ENCODE data around the gene MYO5B. TPM values are rescaled to one million over a fixed set of nuclear protein-coding genes. Genes with fewer than 3 reads are reported as not detected.

The MYO5B gene
- total RNA-seq, 2 experiments from 2014 or later = not detected

GRCh38 chr18:50061876-50062517 is 132.9 kb downstream of the MYO5B start:
- Mint-ChIP-seq H3K27ac (no peak overlapping the region), H3K9me3 (no peaks in the 10 kb centered on the region), H3K4me3 (no peak overlapping the region), H3K4me1 (ENCODE audit: low read depth) (no peaks in the 10 kb centered on the region), H3K27me3 (peaks cover 21% of the 10 kb centered on the region), H3K36me3 (ENCODE audit: low read depth) (no peaks in the 10 kb centered on the region)
- POLR2A ChIA-PET = no interaction called here
- TF ChIP-seq, protein P1, sequence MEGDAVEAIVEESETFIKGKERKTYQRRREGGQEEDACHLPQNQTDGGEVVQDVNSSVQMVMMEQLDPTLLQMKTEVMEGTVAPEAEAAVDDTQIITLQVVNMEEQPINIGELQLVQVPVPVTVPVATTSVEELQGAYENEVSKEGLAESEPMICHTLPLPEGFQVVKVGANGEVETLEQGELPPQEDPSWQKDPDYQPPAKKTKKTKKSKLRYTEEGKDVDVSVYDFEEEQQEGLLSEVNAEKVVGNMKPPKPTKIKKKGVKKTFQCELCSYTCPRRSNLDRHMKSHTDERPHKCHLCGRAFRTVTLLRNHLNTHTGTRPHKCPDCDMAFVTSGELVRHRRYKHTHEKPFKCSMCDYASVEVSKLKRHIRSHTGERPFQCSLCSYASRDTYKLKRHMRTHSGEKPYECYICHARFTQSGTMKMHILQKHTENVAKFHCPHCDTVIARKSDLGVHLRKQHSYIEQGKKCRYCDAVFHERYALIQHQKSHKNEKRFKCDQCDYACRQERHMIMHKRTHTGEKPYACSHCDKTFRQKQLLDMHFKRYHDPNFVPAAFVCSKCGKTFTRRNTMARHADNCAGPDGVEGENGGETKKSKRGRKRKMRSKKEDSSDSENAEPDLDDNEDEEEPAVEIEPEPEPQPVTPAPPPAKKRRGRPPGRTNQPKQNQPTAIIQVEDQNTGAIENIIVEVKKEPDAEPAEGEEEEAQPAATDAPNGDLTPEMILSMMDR (IDR thresholded peaks at IDR 0.05) = no peak
- H3K4me3 ChIP-seq (ENCODE audit: low read length) = no peak overlapping the region
- no peak for DNase-seq
- CTCF ChIA-PET = no interaction called here
- no peak for ATAC-seq (ENCODE audit: poor library complexity)
- H3K4me1 ChIP-seq (ENCODE audit: insufficient read depth, low read length) = no peaks in the 10 kb centered on the region
- no peaks in the 10 kb centered on the region for H3K9me3 ChIP-seq (ENCODE audit: control insufficient read depth in 1 of 2, insufficient read depth in 1 of 2, low read length in 2 of 2)
- H3K27me3 ChIP-seq (ENCODE audit: control insufficient read depth in 1 of 2, insufficient read depth in 2 of 2, low read length in 2 of 2) = peaks cover 0 to 8% of the 10 kb centered on the region in 2 experiments
- H3K36me3 ChIP-seq (ENCODE audit: insufficient read depth, low read length) = no peaks in the 10 kb centered on the region
- intact Hi-C loops (cut with DNase I, micrococcal nuclease) = no loop called here
- H3K27ac ChIP-seq (ENCODE audit: low read depth in 1 of 2, low read length in 2 of 2) = no peak overlapping the region

DNA sequence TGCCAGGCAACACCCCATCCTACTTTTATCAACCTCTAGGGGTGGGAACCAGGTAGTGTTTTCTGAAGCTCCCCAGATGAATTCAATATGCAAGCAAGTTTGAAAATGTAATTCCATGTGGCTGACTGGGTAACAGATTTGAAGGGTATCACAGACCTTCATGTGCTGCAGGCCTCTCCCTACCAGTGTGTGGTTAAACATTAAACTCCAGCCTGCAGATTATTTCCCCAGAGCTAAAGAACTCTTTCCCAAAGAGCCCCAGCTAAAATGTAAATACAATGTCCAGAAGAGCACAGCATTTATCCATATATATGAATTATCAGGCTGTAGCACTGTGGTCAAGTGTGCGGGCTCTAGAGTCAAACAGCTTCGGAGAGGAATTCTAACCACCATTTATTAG is 134.1 kb downstream of the MYO5B start:
- Mint-ChIP-seq H3K9me3 (no peaks in the 10 kb centered on the region), H3K27me3 (peaks cover 17% of the 10 kb centered on the region), H3K4me1 (ENCODE audit: low read depth) (no peaks in the 10 kb centered on the region), H3K36me3 (ENCODE audit: low read depth) (no peaks in the 10 kb centered on the region), H3K4me3 (no peak overlapping the region), H3K27ac (no peak overlapping the region)
- CTCF ChIA-PET = no interaction called here
- TF ChIP-seq, protein P1 (IDR thresholded peaks at IDR 0.05) = no peak
- no peaks in the 10 kb centered on the region for H3K4me1 ChIP-seq (ENCODE audit: insufficient read depth, low read length)
- no peak overlapping the region for H3K27ac ChIP-seq (ENCODE audit: low read depth in 1 of 2, low read length in 2 of 2)
- POLR2A ChIA-PET = no interaction called here
- peaks cover 0 to 8% of the 10 kb centered on the region in 2 experiments for H3K27me3 ChIP-seq (ENCODE audit: control insufficient read depth in 1 of 2, insufficient read depth in 2 of 2, low read length in 2 of 2)
- DNase-seq (no peak), ATAC-seq (ENCODE audit: poor library complexity) (no peak)
- intact Hi-C loops (cut with DNase I, micrococcal nuclease) = no loop called here
- H3K4me3 ChIP-seq (ENCODE audit: low read length) = no peak overlapping the region
- no peaks in the 10 kb centered on the region for H3K36me3 ChIP-seq (ENCODE audit: insufficient read depth, low read length)
- H3K9me3 ChIP-seq (ENCODE audit: control insufficient read depth in 1 of 2, insufficient read depth in 1 of 2, low read length in 2 of 2) = no peaks in the 10 kb centered on the region

DNA sequence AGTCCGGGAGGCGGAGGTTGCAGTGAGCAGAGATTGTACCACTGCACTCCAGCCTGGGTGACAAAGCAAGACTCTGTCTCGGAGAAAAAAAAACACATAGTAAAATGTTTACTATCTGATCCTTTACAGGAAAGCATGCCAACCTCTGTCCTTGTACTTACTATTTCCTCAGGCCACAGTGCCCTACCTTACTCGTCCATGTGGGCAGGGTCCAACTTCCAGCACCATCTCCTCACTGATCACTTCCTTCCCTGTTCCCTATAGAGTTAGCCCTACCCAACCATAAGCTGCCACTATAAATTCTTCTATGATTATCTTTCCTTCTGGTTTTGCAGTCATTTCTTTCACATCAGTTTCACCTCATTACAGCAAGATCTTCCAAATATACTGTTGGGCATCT is 136.2 kb downstream of the MYO5B start:
- DNase-seq = no peak
- Mint-ChIP-seq H3K4me3 (no peak overlapping the region), H3K27me3 (peaks cover 12% of the 10 kb centered on the region), H3K4me1 (ENCODE audit: low read depth) (no peaks in the 10 kb centered on the region), H3K36me3 (ENCODE audit: low read depth) (no peaks in the 10 kb centered on the region), H3K27ac (no peak overlapping the region), H3K9me3 (no peaks in the 10 kb centered on the region)
- H3K27ac ChIP-seq (ENCODE audit: low read depth in 1 of 2, low read length in 2 of 2) = no peak overlapping the region
- H3K4me1 ChIP-seq (ENCODE audit: insufficient read depth, low read length) = no peaks in the 10 kb centered on the region
- intact Hi-C loops (cut with DNase I, micrococcal nuclease) = no loop called here
- no peak for ATAC-seq (ENCODE audit: poor library complexity)
- H3K27me3 ChIP-seq (ENCODE audit: control insufficient read depth in 1 of 2, insufficient read depth in 2 of 2, low read length in 2 of 2) = peaks cover 0 to 3% of the 10 kb centered on the region in 2 experiments
- no peaks in the 10 kb centered on the region for H3K9me3 ChIP-seq (ENCODE audit: control insufficient read depth in 1 of 2, insufficient read depth in 1 of 2, low read length in 2 of 2)
- CTCF ChIA-PET = no interaction called here
- no peak overlapping the region for H3K4me3 ChIP-seq (ENCODE audit: low read length)
- H3K36me3 ChIP-seq (ENCODE audit: insufficient read depth, low read length) = no peaks in the 10 kb centered on the region
- TF ChIP-seq, protein P1 (IDR thresholded peaks at IDR 0.05) = no peak
- POLR2A ChIA-PET = no interaction called here
